Islet of Langerhans (tissue), 1 donor: ENCODE data around the gene NOS1.

Experiments used
- FAIRE-seq: peaks from one replicate; lab custom pipeline; 2011; peaks lifted over from hg19 to GRCh38; lab: Jason Lieb, UNC

Gene NOS1

GRCh38 chr12:117171499-117172162 is 189.8 kb downstream of the NOS1 start:
- FAIRE-seq, result no peak

GRCh38 chr12:117169548-117169947 is 191.9 kb downstream of the NOS1 start:
- no peak for FAIRE-seq

GRCh38 chr12:117168976-117169375 is 192.4 kb downstream of the NOS1 start:
- FAIRE-seq, result no peak

GRCh38 chr12:117167769-117168168 is 193.7 kb downstream of the NOS1 start:
- FAIRE-seq, result no peak

GRCh38 chr12:117166107-117166506 is 195.3 kb downstream of the NOS1 start:
- FAIRE-seq, result no peak

GRCh38 chr12:117165342-117165741 is 196.1 kb downstream of the NOS1 start:
- no peak for FAIRE-seq

GRCh38 chr12:117162633-117163032 is 198.8 kb downstream of the NOS1 start:
- no peak for FAIRE-seq

GRCh38 chr12:117162167-117162539 is 199.3 kb downstream of the NOS1 start:
- FAIRE-seq, result no peak

- FAIRE-seq, result no peak
Observed at GRCh38 chr12:117161460-117162166, 199.8 kb downstream of the NOS1 start.

- FAIRE-seq, result no peak
Observed at GRCh38 chr12:117159674-117160073, 201.8 kb downstream of the NOS1 start.

GRCh38 chr12:117158911-117159553 is 202.4 kb downstream of the NOS1 start:
- no peak for FAIRE-seq
